Psoas muscle (tissue), 8 donors: ENCODE data around the gene FMNL3. TPM values are rescaled to one million over a fixed set of nuclear protein-coding genes. Genes with fewer than 3 reads are reported as not detected.

ENCODE experiments used
- ATAC-seq, 4 donors: fragments of 200-7000 bp; cut with Tn5 transposase; one replicate each; pipeline ENCODE4 v1.9.1; 2020; ENCODE audit warnings: moderate library complexity in 3 of 4, mild to moderate bottlenecking in 2 of 4
- DNase-seq, 2 donors: peaks; one replicate each; pipeline ENCODE4 v3.0.0-alpha.2; 2020
- H3K27ac ChIP-seq: fragments of 200-600 bp; one replicate; pipeline ENCODE4 v1.8.0; 2022
- H3K27me3 ChIP-seq, 3 donors: fragments of 200-600 bp in 1 of 3; one replicate each; pipeline versions ENCODE4 v1.6.1 to v1.8.0; 2013 to 2022; ENCODE audit warnings: low read length in 2 of 3, mild to moderate bottlenecking in 2 of 3, moderate library complexity in 1 of 3; ENCODE audit not compliant: insufficient read depth in 3 of 3
- H3K36me3 ChIP-seq, 2 donors: fragments of 200-600 bp in 1 of 2; one replicate each; pipeline versions ENCODE4 v1.6.1 to v1.8.0; 2013 to 2022; ENCODE audit warnings: low read depth in 1 of 2, mild to moderate bottlenecking in 1 of 2, moderate library complexity in 1 of 2; ENCODE audit not compliant: insufficient read depth in 1 of 2
- H3K4me1 ChIP-seq: fragments of 200-600 bp; one replicate; pipeline ENCODE4 v1.8.0; 2022
- H3K4me3 ChIP-seq: fragments of 200-600 bp; one replicate; pipeline ENCODE4 v1.8.0; 2022; ENCODE audit warnings: mild to moderate bottlenecking
- H3K9me3 ChIP-seq: fragments of 200-600 bp; one replicate; pipeline ENCODE4 v1.8.0; 2022
- CTCF ChIP-seq: fragments of 200-600 bp; IDR thresholded peaks from one replicate; pipeline ENCODE4 v1.8.0; 2022; ENCODE audit warnings: antibody characterized with exemption
- WGBS, 3 donors: extraction: QIAGEN DNeasy Blood & Tissue Kit; methylation state at CpG; one replicate each; pipeline versions ENCODE4 v1.1.6 to v1.1.7; 2013; 5-methylcytosine and 5-hydroxymethylcytosine counted together
- intact Hi-C, 2 donors: fragments of 100-400 bp; cut with DNase I; formaldehyde crosslinking; loops; one replicate each; pipeline versions ENCODE4 v1.11.0 to v1.14.2; 2022
- polyA plus RNA-seq, 3 donors: library from polyadenylated mRNA; stranded (reverse); fragments of 200-250 nt; gene quantifications; one replicate each; pipeline ENCODE4 v1.2.3, GENCODE V29; 2013
- total RNA-seq, 4 donors: library from RNA; stranded (reverse); fragmentation: NEBNext Ultra II Directional in 2 of 4; extraction: Animal tissue kit (Norgen Biotek cat#: 25700) in 2 of 4; gene quantifications; one replicate each; pipeline versions ENCODE4 v1.2.1 to v1.2.4, GENCODE V29; 2021 to 2023
- donor health status: healthy with polysubstance abuse.
- donor health status: DM: no; HTN: no; CAD: no; lungs with moderate emphysema.
- donor health status: Bipolar disorder and iron deficiency.
- donor health status: healthy.
- donor health status: DM: yes; HTN: yes; CAD: no.
- donor health status: DM: no; HTN: no; CAD: no.
- donor health status: DM: no; HTN: no; CAD: no.
- donor health status: DM: yes; HTN: yes; CAD: no.

FMNL3 gene
- total and polyA plus RNA-seq, 7 donors: 1.5 to 11.3 (median 5.5) TPM

- Histone ChIP-seq H3K27ac (no peak overlapping the region), H3K4me3 (no peak overlapping the region), H3K9me3 (no peaks in the 10 kb centered on the region), H3K4me1 (peaks cover 13% of the 10 kb centered on the region), H3K36me3 (peaks cover 0 to 89% of the 10 kb centered on the region in 2 donors), H3K27me3 (no peaks in the 10 kb centered on the region)
- intact Hi-C loops: no loop called here
- DNase-seq (no peak), ATAC-seq (no peak)
- 91 to 93% (median 93%) methylated on average over 4 of the region's 4 CpGs for WGBS, 3 donors
- no peak for TF ChIP-seq CTCF
Observed at GRCh38 chr12:49635656-49636055, 71.5 kb downstream of the FMNL3 start.

GRCh38 chr12:49635036-49635435, 72.2 kb downstream of the FMNL3 start:
- intact Hi-C loops: no loop called here
- Histone ChIP-seq H3K36me3 (peaks cover 0 to 84% of the 10 kb centered on the region in 2 donors), H3K4me3 (no peak overlapping the region), H3K9me3 (no peaks in the 10 kb centered on the region), H3K4me1 (peaks cover 10% of the 10 kb centered on the region), H3K27ac (no peak overlapping the region), H3K27me3 (no peaks in the 10 kb centered on the region)
- 74 to 89% (median 83%) methylated on average over 9 of the region's 9 CpGs for WGBS, 3 donors
- no peak for TF ChIP-seq CTCF
- DNase-seq: no peak
- no peak for ATAC-seq

GRCh38 chr12:49633703-49634345, 73.4 kb downstream of the FMNL3 start:
- peaks cover 0 to 72% of the 10 kb centered on the region in 2 donors for H3K36me3 ChIP-seq
- DNase-seq (no peak), ATAC-seq (no peak)
- H3K27me3 ChIP-seq: no peaks in the 10 kb centered on the region
- no peak overlapping the region for H3K4me3 ChIP-seq
- intact Hi-C loops: no loop called here
- no peaks in the 10 kb centered on the region for H3K9me3 ChIP-seq
- no peak for TF ChIP-seq CTCF
- peaks cover 10% of the 10 kb centered on the region for H3K4me1 ChIP-seq
- WGBS, 3 donors: 80 to 96% (median 91%) methylated on average over 2 of the region's 2 CpGs
- H3K27ac ChIP-seq: no peak overlapping the region

- Histone ChIP-seq H3K27me3 (no peaks in the 10 kb centered on the region), H3K36me3 (peaks cover 0 to 65% of the 10 kb centered on the region in 2 donors), H3K4me3 (no peak overlapping the region), H3K4me1 (peaks cover 10% of the 10 kb centered on the region), H3K27ac (no peak overlapping the region), H3K9me3 (no peaks in the 10 kb centered on the region)
- no peak for ATAC-seq
- no peak for DNase-seq
- 79 to 82% (median 79%) methylated on average over 8 of the region's 8 CpGs for WGBS, 3 donors
- TF ChIP-seq CTCF: no peak
- intact Hi-C loops: no loop called here
Observed at GRCh38 chr12:49632986-49633702, 74.1 kb downstream of the FMNL3 start.
